NCI-H1694 treated with DMSO at 0.1 percent for 48 hours (cell line): ENCODE measurements around the gene DFFA.
A peak's percentile ranks its signal among the peaks of the same experiment; 100 is the strongest.

Experiments
- DNase-seq: peaks from one replicate; lab custom pipeline; 2025; lab: John Stamatoyannopoulos, UW

The DFFA gene, protein sequence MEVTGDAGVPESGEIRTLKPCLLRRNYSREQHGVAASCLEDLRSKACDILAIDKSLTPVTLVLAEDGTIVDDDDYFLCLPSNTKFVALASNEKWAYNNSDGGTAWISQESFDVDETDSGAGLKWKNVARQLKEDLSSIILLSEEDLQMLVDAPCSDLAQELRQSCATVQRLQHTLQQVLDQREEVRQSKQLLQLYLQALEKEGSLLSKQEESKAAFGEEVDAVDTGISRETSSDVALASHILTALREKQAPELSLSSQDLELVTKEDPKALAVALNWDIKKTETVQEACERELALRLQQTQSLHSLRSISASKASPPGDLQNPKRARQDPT

DNA sequence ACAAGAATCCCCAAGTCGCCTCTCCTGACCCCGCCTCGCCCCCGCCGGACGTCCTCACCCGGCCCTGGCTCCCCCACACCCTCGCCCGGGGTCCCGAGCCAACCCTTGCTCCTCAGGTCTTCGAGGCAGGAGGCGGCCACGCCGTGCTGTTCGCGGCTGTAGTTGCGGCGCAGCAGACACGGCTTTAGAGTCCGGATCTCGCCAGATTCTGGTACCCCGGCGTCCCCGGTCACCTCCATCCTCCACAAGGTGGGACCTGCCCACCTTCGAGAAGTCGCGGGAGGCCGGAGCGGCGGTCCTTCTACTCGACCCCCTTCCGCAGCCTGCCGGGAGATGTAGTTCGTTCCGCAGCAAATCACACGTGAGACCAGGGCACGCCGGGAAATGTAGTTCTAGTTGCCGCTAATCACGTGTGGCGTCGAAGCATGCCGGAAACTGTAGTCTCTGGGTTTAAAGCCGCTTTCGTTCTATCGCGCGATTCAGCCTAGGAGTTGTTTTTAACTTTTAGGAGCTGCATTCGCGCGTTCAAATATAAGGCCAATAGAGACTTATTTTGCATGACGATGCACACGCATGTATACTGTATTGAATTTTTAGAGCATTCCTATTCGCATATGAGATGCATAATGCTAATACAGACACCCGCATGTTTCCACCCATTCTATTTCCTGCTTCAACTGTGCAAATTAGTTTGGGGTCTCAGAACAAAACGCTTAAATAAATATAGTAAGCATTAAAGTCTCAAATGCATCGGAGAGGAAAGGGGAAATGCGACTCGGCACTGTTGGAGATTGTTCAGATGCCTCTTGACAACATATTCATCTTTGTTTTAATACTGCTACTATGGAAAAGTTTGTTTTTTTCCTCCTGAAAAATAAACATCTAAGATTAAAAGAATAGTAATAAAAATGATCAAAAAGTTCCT lies at the start of gene DFFA:
Gene DFFA, minus strand, starts transcription at position 310 of the 925 bp plus-strand sequence. Its CDS starts 71 bp downstream, at position 239.
- peak; percentile 94 for DNase-seq

GRCh38 chr1:10521537-10522157 lies 49.3 kb upstream of the DFFA start:
- no peak for DNase-seq

DNA sequence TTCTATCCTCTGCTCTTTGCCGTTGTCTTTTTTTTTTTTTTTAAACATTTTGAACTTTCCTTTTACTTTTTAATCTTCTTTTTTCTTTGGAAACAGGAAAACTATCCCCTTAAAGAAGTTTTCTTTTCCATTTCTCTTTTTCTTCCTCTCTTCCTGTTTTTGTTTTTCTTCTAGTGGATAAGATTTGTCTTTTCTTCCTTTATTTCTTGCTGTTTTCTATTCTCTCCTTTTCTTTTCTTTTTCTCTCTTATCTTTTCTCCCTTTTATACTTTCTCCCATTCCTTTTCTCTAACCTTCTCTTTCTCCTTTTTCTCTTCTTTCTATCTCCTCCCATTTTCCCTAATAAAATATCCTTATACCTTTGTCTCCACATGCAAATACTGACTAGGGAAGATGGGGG lies 48.6 kb upstream of the DFFA start:
- DNase-seq, result no peak

DNA sequence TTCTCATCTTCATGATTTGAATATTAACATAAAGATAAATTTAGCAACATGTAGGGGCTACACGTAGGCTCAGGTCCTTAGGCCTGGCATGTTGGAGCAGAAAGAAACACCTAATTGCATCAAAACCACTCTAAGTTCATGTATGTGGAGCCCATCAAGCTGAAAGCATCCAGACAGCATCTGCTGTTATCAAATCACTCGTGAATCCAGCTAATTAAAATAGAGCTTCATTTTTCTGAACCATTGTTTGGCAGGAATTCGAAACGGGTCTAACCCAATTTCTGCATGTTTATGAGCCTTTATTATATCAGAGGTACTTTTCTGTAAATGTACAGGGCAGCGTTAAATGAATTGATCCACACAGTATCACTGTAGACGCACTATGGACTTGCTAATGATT lies 48.2 kb upstream of the DFFA start:
- no peak for DNase-seq

DNA sequence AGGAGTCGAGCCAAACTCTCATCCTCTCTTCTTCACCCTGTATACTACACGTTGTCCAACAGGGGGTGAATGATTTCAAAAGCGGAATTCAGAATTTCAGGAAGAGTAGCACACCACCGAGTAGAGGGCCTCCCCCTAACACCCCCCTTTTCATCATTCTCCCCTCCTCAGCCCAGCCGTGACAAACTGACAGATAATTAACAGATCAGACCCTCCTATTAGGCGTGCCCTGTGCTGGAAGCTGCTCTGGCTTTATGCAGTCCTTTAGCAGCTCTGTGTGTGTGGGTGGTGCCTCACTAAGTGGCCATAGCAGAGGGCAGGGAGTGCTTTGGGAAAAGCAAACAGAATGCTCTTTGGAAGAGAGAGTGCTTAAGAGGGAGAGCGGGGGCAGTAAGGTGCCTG lies 46.7 kb upstream of the DFFA start:
- DNase-seq, result no peak

DNA sequence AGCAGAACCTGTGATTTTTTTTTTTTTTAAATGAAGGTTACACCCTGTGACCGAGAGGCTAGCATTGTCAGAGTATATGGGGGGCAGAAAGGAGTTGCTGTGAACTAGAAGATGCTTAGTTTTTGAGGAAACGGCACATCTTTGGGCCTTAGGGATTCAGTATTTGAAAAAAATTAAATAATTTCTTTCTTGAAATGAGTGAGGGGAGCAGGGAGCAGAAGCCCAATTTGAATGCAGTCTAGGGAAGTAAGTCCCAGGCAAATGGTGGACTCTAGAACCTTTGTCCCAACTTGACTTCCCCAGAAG lies 45.3 kb upstream of the DFFA start:
- DNase-seq, result no peak

DNA sequence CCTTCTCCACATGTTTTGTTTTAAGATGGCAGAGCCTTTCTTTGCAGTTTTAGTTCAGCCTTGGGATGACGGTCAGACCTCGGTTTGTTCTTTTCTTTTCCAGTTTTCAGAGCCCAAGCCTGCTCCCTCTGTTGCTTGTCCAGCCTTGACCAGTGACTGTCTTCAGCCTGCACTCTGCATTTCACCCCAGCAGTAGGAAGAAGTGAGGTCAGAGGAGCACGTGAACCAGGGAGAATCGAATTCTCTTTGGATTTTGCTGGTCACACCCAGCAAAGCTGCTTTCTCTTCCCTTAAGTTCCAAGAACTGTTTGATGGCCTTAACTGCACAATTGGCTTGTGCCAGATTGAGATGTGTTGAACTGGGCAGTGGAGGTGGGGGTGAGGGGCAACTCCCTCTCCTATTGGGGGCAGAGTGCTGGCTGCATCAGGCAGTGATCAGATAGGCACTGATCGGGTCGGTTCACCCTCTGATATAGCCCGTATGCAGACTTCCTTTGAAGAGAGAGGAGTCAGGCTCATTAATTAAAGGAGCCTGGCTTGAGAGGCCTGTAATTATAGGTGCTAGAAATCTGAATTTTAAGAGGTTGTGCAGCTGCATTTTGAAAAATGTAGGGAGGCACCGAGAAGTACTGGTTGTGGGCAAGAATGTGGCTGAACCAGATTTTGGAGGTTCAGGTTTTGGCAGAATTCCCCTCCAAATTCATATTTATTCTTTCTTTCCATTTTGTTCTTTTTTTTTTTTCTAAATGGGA lies 44.8 kb upstream of the DFFA start:
- DNase-seq, result no peak

GRCh38 chr1:10515976-10516750 lies 43.8 kb upstream of the DFFA start:
- DNase-seq, result no peak

- DNase-seq, result no peak
These were observed 43.1 kb upstream of the DFFA start for GRCh38 chr1:10515301-10515975.

DNA sequence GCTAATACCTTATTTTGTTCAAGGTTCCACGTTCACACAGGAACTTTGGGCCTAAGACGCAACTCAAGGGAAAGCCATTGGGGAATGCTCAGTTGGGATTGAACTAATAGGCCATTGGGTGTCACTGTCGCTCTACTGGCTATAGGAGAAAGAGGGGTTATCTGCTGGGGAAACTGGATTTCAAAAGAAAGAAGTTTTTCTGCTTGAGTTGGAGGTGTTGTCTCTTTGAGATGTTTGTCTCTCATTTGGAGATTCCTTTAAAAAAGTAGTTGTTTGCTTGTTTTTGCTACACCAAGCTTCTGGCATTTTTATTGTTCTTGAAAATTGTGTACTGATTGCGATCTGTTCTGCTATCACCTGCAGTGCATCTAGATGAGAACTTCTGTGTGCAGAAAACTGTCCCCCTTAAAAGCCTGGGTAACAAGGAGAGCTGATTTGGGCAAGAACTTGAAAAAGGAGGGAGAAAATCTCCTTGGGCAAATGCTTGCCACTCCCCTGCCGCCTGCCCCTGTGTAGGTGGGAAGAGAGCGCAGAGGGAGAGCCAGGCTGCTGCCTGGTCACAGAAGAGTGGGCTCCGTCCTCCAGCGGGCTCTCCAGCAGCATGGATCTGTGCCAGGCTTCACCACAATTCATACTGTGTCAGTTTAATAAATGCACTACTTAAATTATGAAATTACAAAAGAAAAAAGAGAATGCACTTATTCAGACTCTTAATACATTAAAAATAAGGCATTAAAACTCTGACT lies 42.3 kb upstream of the DFFA start:
- peak; percentile 47 for DNase-seq

- no peak for DNase-seq
These were observed 40.9 kb upstream of the DFFA start for GRCh38 chr1:10513199-10513598.

DNA sequence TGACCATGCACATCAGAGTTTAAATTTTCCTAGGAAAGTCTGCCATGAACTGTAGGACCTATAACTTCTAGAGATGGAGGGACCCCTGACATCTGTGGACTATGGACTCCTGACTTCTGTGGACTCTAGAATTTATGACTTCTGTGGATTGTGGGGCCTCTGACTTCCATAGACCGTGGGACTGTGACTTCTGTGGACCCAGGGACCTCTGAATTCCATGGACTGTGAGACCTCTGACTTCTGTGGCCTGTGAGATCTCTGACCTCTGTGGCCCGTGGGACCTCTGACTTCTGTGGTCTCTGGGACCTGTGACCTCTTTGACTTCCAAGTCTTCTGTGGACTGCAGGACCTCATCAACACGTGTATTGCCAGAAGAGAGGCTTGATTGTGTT lies 39.2 kb upstream of the DFFA start:
- DNase-seq, result no peak

DNA sequence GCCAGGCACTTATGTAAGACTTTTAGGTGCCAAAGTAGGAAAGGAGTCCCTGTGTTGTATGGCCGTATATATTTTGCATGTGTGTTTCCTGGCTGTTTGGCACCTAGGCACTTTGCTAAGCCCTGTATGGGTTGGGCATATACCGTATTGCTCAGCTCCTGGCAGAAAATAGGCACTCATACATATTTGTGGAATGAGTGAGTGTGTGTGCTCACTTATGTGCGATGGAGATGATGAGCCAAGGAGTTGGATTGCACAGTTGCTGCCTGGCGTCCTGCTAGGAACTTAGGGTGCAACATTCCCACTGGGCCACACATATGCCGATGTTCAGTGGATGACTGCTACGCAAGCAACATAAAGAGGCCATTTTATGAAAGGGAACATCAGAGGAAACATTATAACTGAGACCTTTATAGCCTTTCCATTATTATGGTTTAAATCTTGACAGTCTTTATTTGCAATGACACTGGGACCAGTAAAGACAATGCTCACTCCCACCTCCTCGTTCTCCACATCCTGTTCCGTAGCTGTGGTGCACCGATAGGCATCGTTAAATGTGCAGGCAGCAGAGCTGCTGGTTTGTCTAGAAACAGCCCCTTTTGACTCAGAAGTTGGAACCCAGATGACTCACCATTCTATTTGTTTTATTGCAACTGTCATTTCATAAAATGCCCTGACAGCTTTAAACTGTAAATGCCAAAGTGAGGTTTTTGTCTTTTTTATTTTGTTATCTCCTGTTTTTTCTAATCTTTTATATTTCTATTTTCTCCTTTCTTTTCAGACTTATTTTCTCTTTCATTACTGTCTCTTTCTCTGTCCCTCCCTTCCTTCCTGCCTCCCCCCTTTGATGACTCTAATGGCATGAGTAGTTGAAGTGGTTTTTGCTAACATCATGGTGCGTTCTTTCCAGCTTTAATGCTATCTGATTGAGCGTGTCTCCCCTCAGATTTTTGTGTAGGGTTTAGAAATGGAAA lies 38.5 kb upstream of the DFFA start:
- no peak for DNase-seq

DNA sequence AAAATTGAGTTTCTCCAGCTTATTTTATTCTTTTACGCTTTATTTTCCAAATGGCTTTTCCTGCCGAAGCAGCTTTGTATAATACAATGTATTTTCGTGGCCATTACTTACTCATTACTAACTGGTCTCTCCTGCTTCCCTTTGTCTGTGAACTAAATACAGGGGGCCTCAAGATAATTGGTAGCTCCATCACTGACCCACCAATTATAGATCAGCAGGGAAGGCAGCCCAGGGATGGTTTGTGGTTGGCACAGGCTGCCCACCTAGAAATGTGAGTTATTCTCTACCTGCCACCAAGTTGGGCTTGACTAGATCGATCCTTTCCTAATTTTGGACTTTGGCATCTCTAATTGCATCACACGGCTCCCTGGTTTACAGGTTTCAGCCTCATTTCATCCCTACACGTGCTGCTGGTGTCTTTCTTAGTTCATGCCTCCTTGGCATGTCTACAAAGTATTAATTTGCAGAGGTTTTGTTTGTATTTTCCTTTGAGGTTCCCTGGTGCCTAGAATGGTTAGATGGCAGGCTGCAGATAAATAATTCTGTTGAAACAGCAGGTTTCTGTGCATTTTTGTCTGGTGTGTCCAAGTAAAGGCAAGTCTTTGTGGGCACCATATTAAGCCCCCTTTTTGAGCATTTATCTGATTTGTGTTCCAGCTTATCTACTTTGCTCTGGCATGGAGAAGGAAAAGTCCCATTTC lies 37.6 kb upstream of the DFFA start:
- DNase-seq, result no peak

DNA sequence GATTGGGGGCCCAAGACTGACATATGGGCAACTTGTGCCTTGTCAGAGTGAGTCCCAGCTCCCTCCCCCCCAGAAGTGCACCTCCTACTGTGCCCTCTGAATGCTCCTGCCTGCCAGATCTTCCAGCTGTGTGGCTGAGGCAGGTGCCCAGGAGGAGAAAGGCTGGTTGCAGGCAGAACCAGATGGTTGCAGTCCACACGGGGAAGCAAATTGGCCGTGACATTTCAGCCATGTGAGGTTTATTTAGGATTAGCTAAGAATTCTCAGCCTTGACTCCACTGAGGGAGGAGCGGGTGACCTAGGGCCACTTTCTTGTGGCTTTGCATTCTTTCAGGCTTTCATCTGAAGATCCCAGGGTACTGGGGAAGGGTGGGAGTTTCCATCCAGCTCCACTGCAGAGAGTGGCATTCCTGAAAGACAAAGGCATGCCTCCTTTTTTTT lies 36.2 kb upstream of the DFFA start:
- DNase-seq, result no peak

- peak; percentile 48 for DNase-seq
These were observed 35.0 kb upstream of the DFFA start for GRCh38 chr1:10507111-10507879.

DNA sequence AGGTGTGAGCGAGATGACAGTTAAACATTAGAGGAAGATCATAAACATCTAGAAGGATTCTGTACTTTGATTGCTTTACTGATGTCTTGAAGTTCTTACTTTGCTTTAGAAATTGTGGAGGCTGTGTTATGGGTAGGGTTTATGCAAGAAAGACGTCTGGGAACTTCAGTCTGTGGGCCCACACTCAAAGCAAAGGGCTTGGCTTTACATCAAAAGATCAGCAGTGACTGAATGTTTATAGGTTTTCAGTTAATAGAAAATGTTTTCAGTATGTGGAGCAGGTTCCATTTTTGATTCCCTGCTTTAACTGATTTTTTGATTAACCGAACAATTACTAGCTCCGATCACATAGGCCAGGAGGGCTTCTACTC lies 34.3 kb upstream of the DFFA start:
- DNase-seq, result no peak
